Body of pancreas (tissue), 4 donors: ENCODE data around the gene TM2D1. TPM values are rescaled to one million over a fixed set of nuclear protein-coding genes. Genes with fewer than 3 reads are reported as not detected.

Experiments
- ATAC-seq: fragments of 150-250 bp; one replicate; pipeline ENCODE4 v1.9.1; 2016
- DNase-seq, 4 donors: peaks; one replicate each; pipeline ENCODE4 v3.0.0-alpha.2; 2019
- H3K27ac ChIP-seq, 4 donors: fragments of 200-600 bp; sonication (generic); 1 replicate in 3 of 4; 2 replicates in 1 of 4; pipeline versions ENCODE4 v1.5.1 to v1.6.1; 2016 to 2019; ENCODE audit warnings: mild to moderate bottlenecking in 1 of 4, mixed read lengths in 1 of 4, moderate library complexity in 1 of 4
- H3K27me3 ChIP-seq, 2 donors: fragments of 200-600 bp; sonication (generic); one replicate each; pipeline ENCODE4 v1.6.0; 2016; ENCODE audit warnings: mild to moderate bottlenecking in 1 of 2
- H3K36me3 ChIP-seq, 2 donors: fragments of 200-600 bp; sonication (generic); replicated peaks in 1 of 2; 2 replicates each; pipeline ENCODE4 v1.5.1; 2016; ENCODE audit warnings: low read depth in 2 of 2; ENCODE audit not compliant: insufficient read depth in 1 of 2
- H3K4me1 ChIP-seq: fragments of 200-600 bp; sonication (generic); one replicate; pipeline ENCODE4 v1.6.0; 2016
- H3K4me3 ChIP-seq, 2 donors: fragments of 200-600 bp; sonication (generic); 1 replicate in 1 of 2; 2 replicates in 1 of 2; pipeline ENCODE4 v1.5.1; 2016 to 2019
- H3K9me3 ChIP-seq, 3 donors: fragments of 200-600 bp; sonication (generic); 1 replicate in 2 of 3; 2 replicates in 1 of 3; pipeline ENCODE4 v1.5.1; 2016
- POLR2A ChIP-seq, 3 donors: fragments of 450-650 bp; IDR thresholded peaks; one replicate each; pipeline ENCODE4 v1.6.1; 2016; ENCODE audit warnings: antibody characterized with exemption in 3 of 3, mild to moderate bottlenecking in 2 of 3
- WGBS, 2 donors: methylation state at CpG; one replicate each; pipeline ENCODE4 v1.1.5; 2017; 5-methylcytosine and 5-hydroxymethylcytosine counted together
- intact Hi-C: fragments of 100-400 bp; cut with DNase I; formaldehyde crosslinking; loops from one replicate; pipeline ENCODE4 v1.15.1; 2023
- total RNA-seq, 2 donors: library from RNA; depleted of rRNA; stranded (reverse); fragments of >200 nt; gene quantifications; one replicate each; pipeline ENCODE4 v1.1.0, GENCODE V29; 2016
- TF ChIP-seq, protein P1 (sequence below), 7 experiments: fragments of 450-650 bp in 4 of 7; fragments of 200-600 bp in 3 of 7; sonication (generic) in 3 of 7; IDR thresholded peaks; one replicate each; pipeline ENCODE4 v1.5.1; 2016 to 2019; ENCODE audit warnings: antibody characterized with exemption in 7 of 7

TM2D1 gene
- 10 to 100 TPM; 29.3 to 39.7 TPM for total RNA-seq

DNA sequence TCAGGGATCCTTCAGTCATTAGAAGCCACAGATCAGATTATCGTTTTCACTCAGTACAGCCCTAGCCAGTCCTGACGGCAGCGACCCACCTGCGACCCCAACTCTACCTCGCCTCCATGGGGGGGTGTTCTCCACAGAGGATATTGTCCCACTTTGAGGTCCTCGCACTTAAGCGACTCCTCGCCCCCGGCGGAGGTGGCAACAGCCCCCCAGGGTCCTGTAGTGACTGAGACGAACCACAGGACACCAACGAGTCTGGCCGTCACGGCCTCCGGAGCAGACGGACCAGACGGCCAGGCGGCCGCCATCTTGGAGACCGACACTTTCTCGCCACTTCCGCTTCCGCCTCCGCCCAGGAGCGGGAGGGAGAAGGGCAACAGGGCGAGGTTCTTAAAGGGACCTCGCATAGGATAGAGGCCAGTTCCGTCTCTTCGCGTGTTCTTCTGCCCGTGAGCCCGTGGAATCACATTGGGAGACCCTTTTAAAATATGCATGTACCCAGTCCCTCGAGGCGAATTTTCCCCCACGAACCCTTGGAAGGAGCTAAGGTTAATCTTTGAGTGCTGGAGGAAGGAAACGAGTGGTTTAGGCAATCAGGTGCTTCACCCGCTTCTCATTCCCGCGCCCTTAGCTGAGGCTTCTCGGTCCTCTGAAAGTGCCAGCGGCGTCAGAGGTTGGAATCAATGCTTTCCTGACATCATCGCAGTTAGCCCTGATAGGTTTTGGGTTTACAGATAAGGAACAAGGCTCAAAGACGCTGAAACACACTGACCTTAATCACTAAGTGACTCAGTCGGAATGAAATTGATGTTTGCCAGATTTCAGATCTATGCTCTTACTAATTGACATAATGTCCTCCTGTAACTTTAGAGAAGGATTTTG is at the start of gene TM2D1:
Gene TM2D1, minus strand, starts transcription at position 329 of the 882 bp plus-strand sequence. Its CDS starts 21 bp downstream, at position 308.
- DNase-seq (peak; percentile 86 to 89 (median 88)), ATAC-seq (peak; percentile 97)
- Histone ChIP-seq H3K36me3 (no peaks in the 10 kb centered on the region), H3K27ac (peak within 1 kb of the TSS; percentile 67 to 92 (median 86)), H3K4me3 (peak within 1 kb of the TSS; percentile 50 to 79), H3K9me3 (no peaks in the 10 kb centered on the region), H3K27me3 (no peaks in the 10 kb centered on the region), H3K4me1 (peaks cover 19% of the 10 kb centered on the region)
- intact Hi-C loops, result no loop called here
- 0% methylated on average over 34 to 45 of the region's 45 CpGs for WGBS, 2 donors
- TF ChIP-seq, protein P1, sequence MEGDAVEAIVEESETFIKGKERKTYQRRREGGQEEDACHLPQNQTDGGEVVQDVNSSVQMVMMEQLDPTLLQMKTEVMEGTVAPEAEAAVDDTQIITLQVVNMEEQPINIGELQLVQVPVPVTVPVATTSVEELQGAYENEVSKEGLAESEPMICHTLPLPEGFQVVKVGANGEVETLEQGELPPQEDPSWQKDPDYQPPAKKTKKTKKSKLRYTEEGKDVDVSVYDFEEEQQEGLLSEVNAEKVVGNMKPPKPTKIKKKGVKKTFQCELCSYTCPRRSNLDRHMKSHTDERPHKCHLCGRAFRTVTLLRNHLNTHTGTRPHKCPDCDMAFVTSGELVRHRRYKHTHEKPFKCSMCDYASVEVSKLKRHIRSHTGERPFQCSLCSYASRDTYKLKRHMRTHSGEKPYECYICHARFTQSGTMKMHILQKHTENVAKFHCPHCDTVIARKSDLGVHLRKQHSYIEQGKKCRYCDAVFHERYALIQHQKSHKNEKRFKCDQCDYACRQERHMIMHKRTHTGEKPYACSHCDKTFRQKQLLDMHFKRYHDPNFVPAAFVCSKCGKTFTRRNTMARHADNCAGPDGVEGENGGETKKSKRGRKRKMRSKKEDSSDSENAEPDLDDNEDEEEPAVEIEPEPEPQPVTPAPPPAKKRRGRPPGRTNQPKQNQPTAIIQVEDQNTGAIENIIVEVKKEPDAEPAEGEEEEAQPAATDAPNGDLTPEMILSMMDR (IDR thresholded peaks at IDR 0.05), result no peak
- peak; percentile 85 to 97 (median 96) for TF ChIP-seq POLR2A (IDR thresholded peaks at IDR 0.05)

DNA sequence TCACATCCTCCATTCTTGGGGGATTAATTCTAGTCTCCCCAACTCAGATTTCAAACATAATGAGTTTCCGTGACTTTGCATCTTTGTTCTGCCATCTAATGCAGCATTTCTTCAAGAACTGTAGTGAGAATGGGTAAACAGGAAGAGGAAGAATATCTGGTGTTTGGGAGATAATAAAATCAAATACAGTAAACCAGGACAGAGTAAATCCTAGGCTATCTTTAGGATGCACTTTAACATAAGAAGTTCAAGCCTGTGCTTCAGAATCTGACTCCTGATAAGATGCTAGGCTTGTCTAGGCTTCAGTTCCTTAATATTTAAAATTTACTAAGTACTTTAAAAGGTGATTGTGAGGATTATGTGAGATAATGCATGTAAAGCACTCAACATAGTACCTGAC is 45.2 kb upstream of the TM2D1 start:
- Histone ChIP-seq H3K27ac (no peak overlapping the region), H3K4me3 (no peak overlapping the region), H3K36me3 (peaks cover 4 to 7% of the 10 kb centered on the region in 2 donors), H3K9me3 (no peaks in the 10 kb centered on the region), H3K27me3 (no peaks in the 10 kb centered on the region), H3K4me1 (no peaks in the 10 kb centered on the region)
- ATAC-seq (no peak), DNase-seq (no peak)
- TF ChIP-seq, protein P1 (IDR thresholded peaks at IDR 0.05), result no peak
- no peak for TF ChIP-seq POLR2A (IDR thresholded peaks at IDR 0.05)
- intact Hi-C loops, result no loop called here
- WGBS, 2 donors, result 95 to 100% methylated on average over 1 of the region's 1 CpG

DNA sequence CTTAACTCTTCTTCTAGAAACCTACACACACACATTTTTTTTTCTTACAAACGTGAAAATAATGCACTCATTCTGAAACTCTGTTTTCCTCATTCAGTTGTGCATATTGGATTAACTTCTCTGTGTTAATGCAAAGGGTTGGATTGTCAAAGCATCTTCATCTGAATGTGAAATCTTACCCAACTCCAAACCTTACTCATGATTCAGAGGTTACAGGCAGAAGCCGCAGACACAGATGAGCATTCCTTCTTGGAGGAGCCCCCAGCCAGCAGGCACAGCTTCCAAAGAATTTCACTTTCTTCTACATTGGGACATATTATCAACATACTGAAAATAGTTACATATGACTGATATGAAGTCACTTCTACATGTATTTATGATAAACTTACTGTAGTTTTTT is 33.0 kb upstream of the TM2D1 start:
- ATAC-seq, result no peak
- 72 to 77% methylated on average over 2 of the region's 2 CpGs for WGBS, 2 donors
- intact Hi-C loops, result no loop called here
- no peak for TF ChIP-seq POLR2A (IDR thresholded peaks at IDR 0.05)
- TF ChIP-seq, protein P1 (IDR thresholded peaks at IDR 0.05), result no peak
- Histone ChIP-seq H3K36me3 (no peaks in the 10 kb centered on the region), H3K4me3 (no peak overlapping the region), H3K4me1 (peaks cover 15% of the 10 kb centered on the region), H3K9me3 (no peaks in the 10 kb centered on the region), H3K27me3 (no peaks in the 10 kb centered on the region), H3K27ac (no peak overlapping the region)
- no peak for DNase-seq

DNA sequence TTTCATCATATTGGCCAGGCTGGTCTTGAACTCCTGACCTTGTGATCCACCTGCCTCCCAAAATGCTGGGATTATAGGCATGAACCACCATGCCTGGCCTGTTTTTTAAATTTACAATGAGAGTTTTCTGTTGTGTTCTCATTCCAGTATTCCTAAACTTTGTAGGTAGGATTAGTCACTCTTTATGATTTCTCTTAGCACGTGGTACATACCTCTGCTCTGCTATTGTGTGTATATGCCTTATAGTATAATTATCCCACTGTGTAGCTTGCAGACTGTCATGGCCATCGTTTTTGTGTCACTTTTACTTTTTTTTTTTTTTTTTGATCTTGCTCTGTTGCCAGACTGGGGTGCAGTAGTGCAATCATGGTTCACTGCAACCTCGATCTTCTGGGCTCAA is 31.8 kb upstream of the TM2D1 start:
- intact Hi-C loops, result no loop called here
- ATAC-seq, result no peak
- no peak for DNase-seq

More for the DNA sequence above, 31.8 kb upstream of the TM2D1 start:
- Histone ChIP-seq H3K9me3 (no peaks in the 10 kb centered on the region), H3K27me3 (no peaks in the 10 kb centered on the region), H3K36me3 (no peaks in the 10 kb centered on the region), H3K4me3 (no peak overlapping the region), H3K4me1 (peaks cover 22% of the 10 kb centered on the region), H3K27ac (no peak overlapping the region)
- WGBS, 2 donors, result 68 to 70% methylated on average over 3 of the region's 3 CpGs
- no peak for TF ChIP-seq POLR2A (IDR thresholded peaks at IDR 0.05)
- TF ChIP-seq, protein P1 (IDR thresholded peaks at IDR 0.05), result no peak
